GM10847 (cell line): ENCODE measurements around the gene SERINC3.

ENCODE experiments used
- POLR2A ChIP-seq: IDR thresholded peaks from 2 replicates; pipeline ENCODE4 v1.6.1; 2011; ENCODE audit not compliant: insufficient read length; ENCODE audit errors: extremely low read depth

Gene SERINC3

DNA sequence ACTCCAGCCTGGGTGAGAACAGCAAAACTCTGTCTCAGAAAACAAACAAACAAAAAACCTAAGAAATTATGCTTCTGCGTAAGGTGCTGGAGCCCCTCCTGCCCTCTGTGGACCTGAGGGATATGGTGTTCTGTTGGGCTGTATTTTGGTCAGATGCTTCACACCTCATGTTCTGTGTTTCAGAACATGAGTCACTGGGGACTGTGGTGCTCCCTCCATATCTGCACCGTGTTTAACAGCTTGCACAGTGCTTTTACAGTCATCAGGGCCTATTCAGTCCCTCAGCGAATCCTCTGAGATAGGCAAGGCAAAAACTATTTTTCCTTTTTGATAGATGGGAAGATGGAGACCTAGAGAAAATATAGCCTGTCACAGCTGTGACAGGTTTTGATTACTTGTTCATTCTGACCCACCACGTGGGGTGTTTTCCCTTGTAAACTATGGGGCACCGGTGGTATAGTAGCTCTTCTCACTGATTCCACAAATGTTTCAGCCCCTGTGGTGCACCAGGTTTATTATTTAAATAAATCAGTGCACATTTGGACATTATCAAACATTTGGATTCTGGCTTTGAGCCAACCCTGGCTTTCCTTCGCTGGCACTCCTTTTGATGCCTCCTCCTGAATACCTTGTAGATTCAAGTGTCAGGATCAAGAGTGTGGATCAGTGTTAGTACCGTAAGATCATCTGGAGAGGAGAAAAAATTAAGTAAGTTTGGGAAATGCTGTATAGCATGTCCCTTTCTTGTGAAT, 36.6 kb downstream of the SERINC3 start:
- TF ChIP-seq POLR2A, result no peak

DNA sequence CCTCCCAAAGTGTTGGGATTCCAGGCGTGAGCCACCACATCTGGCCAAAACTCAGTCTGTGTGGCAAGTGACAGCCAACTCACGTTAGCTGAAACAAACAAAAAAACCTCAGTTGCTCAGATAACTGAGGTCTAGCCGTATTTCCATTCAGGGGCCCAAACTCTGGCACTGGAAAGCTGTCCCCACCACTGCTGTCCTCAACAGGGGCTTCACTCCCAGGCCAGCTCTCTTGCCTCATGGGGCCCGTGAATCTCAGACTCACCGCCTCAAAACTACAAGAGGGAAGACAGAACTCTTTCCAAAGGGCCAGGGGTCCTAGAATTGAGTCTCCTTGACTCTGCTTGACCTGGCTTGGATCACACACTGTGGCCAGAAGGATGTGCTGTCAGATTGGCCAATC, 38.8 kb downstream of the SERINC3 start:
- TF ChIP-seq POLR2A, result no peak

DNA sequence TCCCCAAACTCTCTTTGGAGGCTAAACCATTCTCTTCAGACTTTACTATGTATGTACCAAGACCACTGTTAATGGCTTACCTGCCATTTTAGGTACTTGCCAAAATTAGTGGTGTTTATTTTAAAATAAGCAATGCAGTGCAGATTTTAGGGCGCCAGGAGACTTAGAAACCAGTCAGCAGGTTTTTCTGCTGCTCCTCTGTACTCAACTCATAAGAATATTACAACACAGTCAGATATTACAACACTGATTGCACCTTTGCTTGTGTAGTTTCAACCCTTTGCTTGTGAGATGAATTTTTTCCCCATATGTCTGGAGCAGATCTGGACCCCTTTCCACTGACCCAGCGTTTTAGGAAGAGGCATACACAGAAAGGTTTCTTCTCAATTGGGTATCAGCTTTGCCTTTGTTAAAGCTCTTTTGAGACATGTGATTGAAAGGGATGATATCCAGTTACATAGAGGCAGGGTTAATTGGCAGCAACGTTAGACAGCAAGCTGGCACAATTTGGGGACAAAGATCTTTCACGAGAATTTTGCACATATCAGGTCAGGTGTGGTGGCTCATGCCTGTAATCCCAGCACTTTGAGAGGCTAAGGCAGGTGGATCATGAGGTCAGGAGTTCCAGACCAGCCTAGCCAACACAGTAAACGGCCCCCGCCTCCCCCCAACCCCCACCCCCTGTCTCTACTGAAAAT, 40.0 kb downstream of the SERINC3 start:
- TF ChIP-seq POLR2A, result no peak

DNA sequence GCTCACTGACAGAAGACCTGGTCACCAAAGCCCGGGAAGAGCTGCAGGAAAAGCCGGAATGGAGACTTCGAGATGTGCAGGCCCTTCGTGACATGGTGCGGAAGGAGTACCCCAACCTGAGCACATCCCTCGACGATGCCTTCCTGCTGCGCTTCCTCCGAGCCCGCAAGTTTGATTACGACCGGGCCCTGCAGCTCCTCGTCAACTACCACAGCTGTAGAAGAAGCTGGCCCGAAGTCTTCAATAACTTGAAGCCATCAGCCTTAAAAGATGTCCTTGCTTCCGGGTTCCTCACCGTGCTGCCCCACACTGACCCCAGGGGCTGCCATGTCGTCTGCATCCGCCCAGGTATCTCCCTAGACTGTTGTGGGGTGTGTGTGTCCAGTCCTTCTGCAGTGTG, 41.8 kb downstream of the SERINC3 start:
- no peak for TF ChIP-seq POLR2A

DNA sequence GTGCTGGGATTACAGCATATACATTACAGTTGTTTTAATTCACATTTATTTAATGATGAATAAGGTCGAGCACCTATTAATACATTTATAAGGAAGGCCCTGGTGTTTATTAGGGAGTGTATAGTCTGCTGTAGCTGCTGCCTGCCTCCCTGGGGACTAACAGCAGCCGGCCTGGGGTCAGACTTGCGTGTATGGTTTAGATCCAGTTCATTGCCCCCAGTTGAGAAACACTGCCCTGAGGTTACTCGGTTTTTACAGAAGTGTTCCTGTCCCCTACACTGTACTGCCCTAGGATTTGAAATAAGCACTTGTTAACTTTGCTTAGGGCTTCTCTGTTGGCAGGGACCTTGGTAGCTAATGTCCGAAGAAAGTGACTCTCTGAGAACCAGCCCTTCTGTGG, 42.2 kb downstream of the SERINC3 start:
- TF ChIP-seq POLR2A, result no peak

DNA sequence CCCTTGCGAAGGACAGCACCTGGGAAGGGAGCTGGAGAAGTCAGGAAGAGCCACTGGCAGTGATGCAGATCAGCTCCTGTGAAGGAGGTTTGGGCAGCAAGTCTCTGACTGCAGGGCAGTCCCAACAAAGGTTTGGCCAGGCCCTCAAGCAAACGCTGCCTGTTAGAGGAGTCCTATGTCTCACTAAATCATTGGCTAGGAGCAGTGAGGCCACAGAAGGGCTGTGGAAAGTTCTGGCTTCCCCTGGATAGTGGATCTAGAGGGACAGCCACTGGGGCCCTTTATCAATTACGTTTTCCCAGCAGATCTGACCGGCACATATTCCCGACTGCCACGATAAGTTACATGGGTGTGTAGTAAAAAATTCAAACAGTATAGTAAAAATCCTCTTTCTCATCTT, 43.7 kb downstream of the SERINC3 start:
- no peak for TF ChIP-seq POLR2A

DNA sequence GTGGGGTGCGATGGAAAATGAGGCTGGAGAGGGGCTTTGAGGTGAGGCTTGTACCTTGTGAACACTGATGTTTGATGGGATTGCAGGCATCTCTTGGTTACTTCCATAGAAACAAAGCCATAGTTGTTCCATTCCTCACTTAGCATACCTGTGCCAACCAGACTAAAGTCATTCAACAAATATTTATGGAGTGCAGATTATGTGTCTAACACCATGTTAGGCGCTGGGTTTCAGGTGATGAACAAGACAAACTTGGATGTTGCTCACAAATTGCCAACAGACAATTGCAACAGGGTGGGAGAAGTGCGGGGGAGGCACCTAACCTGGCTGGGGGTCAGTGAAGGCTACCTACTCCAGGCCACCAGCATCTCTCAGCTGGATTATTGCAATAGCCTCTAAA, 44.7 kb downstream of the SERINC3 start:
- no peak for TF ChIP-seq POLR2A

DNA sequence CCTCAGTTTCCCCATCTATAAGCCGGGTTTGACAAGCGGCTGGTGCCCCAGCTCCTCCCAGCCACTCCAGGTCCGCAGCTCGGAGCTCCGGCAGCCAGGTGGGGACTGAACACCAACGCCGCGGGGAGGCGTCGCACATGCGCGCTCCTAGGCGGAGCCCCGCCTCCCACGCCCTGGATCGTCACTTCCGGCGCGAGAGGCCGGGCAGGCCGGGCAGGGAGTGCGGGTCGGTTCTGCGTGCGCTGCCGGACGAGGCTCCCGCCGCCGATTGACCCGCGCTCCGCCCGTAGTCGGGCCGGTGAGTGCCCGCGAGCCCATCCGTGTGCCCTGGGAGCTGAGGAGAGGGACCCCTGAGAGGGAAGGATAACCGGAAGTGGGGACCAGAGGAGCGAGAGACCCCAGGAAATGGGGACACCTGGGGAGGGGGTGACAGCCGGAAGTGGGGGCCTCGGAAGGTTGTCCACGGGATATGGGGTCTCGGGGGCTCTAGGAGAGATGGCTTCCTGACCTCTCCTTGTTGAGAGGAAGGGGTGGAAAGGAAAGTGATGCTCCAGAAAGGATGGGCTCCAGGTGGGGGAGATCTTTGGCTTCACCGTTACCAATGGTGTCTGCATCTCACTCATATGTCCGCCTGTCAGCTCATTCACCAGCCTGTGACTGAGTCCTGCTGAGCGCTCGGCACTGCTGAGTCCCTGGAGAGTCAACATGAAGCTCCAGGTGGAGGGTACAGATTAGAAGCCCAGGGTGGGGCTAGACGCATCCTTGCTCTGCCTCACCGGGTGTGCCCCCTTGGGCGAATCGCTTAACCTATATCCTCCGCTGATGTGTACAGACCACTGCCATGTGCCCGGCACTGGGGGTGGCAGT, 45.9 kb downstream of the SERINC3 start, which contains the start of gene TTPAL:
Gene TTPAL (plus strand): TSS at position 181 of the 867 bp plus-strand sequence. CDS start 4,126 bp downstream, outside the sequence.
- TF ChIP-seq POLR2A, result peak; percentile 97

DNA sequence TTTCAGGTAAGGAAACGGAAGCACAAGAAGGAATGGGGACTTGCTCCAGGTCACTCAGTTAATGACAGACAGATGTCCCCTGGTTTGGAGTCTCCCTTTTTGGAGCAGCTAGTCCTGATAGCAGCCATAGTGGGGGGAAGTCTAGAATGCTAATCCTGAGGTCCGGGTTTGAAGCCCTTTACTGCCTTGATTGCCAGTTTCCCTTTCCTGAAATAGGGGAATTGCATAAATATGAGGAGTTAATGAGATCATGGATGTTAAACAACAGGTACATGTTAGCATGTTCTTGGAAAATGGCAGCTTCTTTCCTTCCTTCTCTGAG, 46.5 kb downstream of the SERINC3 start:
- no peak for TF ChIP-seq POLR2A

DNA sequence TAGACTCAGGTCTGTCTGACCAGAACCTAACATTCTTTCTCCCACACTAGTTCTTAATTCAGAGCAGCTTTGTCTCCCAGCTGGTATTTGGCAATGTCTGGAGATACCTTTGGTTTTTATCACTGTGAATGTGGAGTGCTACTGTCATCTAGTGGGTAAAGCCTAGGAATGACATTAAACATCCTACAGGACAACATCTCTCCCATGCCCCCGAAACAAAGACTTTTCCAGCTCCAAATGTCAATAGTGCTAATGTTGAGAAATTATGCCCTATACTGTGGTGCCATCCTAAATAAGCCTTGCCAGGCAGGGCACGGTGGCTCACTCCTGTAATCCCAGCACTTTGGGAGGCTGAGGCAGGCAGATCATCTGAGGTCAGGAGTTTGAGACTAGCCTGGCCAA, 50.4 kb downstream of the SERINC3 start:
- TF ChIP-seq POLR2A, result no peak

DNA sequence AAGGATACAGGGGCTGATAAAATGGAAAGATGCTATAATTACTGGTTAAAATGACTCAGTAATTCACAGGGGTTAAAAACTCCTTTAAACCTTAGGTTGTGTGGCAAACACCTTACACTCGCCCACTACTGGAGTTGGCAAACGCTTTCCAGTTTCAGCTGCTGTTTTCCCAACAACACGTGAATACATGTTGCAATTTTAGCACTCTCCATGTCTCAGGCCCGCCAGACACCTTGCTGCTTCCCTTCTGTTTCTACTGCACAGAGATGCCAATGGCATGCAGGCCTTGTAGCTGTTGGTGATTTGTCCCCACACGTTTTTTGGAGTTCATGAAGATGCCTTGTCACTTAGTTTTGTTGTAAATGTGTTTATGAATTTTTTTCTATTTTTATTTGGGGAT, 51.5 kb downstream of the SERINC3 start:
- TF ChIP-seq POLR2A, result no peak

DNA sequence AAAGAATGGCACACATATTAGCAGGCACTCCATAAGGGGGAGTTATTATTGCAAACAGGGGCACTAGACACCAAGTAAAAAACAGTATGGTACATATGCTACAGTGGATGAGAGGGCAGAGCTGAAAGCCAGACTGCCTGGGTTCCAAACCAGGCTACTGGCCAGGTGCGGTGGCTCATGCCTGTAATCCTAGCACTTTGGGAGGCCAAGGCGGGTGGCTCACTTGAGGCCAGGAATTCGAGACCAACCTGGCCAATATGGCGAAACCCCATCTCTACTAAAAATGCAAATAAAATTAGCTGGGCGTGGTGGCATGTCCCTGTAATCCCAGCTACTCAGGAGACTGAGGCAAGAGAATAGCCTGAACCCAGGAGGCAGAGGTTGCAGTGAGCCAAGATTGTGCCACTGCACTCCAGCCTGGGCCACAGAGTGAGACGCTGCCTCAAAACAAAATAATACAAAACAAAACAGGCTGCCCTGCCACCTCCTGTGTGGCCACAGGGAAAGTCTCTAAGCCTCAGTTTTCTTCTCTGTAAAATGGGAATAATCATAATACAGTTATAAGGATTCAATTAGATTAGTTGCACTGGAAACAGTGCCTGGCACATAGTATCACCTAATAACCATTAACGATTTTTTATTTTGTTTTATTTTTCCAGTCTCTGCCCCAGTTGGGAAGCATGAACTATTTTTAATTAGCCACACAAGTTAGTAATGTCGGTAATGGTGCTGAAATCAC, 53.7 kb downstream of the SERINC3 start:
- no peak for TF ChIP-seq POLR2A

DNA sequence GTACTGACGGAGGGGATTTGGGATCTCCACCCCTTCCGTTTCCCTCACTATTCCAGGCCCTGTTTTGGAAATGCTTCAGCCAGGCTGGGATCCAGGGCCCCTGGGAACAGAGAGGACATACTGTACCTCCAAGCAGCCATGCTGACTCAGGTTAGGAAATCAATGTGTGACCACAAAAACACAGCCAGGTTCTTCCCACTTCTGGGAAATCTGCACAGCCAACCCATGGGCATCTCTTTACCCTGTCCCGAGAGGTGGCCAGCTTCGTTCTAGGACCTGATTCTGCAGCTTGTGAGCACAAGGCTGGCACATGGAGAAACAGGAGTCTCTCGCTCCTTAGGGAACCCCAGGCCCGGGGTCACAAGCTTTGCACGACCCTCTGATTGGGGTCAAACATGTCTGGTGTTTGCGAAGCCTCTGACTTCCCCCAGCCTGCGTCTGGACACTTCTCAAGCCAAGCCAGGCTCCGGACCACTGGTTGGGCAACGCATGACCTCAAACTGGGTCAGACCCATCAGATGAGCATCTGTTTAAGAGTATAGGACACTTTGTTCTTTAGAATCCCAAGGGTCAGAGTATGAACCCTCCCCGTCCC, 54.5 kb downstream of the SERINC3 start:
- TF ChIP-seq POLR2A, result no peak

DNA sequence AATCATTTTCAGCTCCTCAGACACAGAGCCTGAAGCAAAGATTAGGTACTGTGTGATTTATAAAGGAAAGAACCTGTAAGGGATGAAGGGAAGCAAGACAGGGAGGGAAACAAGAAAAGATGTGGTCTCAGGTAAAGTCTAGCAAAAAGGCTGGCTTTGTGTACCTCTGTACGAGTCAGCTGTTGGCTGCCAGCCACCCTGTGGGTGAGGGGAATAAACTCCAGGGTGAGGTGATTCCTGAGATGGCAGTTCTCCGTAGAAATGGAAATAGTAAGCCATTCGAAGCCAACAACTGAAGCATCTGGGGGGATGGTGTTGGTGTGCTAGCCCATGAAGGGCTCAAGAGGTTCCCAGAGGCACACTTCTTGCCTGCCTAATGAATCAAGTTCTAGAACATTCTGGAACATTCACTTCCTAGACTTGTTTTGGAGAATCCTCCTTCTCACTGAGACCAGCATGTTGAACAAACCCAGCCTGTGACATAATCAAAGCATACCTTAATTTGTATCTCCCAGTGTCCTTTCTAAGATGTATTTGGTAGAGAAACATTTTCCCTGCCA, 56.8 kb downstream of the SERINC3 start:
- TF ChIP-seq POLR2A, result no peak
